ENCODE results near the gene SPAG9.

SPAG9 gene

GRCh38 chr17:50957600-50958575 is 162.8 kb downstream of the SPAG9 start:
- DNase-seq (ENCODE audit: low read depth in 2 of 2, low spot score in 1 of 2), result no peak

GRCh38 chr17:50956750-50957523 is 163.7 kb downstream of the SPAG9 start:
- DNase-seq (ENCODE audit: low read depth in 2 of 2, low spot score in 1 of 2), result peak; percentile 39 to 44

- no peak for DNase-seq (ENCODE audit: low read depth in 2 of 2, low spot score in 1 of 2)
Observed at GRCh38 chr17:50956409-50956749, 164.3 kb downstream of the SPAG9 start.

GRCh38 chr17:50955667-50956120 is 165.0 kb downstream of the SPAG9 start:
- no peak for DNase-seq (ENCODE audit: low read depth in 2 of 2, low spot score in 1 of 2)

GRCh38 chr17:50955160-50955559 is 165.5 kb downstream of the SPAG9 start:
- DNase-seq (ENCODE audit: low read depth in 2 of 2, low spot score in 1 of 2), result no peak

GRCh38 chr17:50954641-50955121 is 166.0 kb downstream of the SPAG9 start:
- no peak for DNase-seq (ENCODE audit: low read depth in 2 of 2, low spot score in 1 of 2)

GRCh38 chr17:50953831-50954601 is 166.7 kb downstream of the SPAG9 start:
- DNase-seq (ENCODE audit: low read depth in 2 of 2, low spot score in 1 of 2), result no peak

GRCh38 chr17:50953518-50953830 is 167.2 kb downstream of the SPAG9 start:
- DNase-seq (ENCODE audit: low read depth in 2 of 2, low spot score in 1 of 2), result no peak

GRCh38 chr17:50952889-50953288 is 167.8 kb downstream of the SPAG9 start:
- no peak for DNase-seq (ENCODE audit: low read depth in 2 of 2, low spot score in 1 of 2)

GRCh38 chr17:50952013-50952412 is 168.7 kb downstream of the SPAG9 start:
- DNase-seq (ENCODE audit: low read depth in 2 of 2, low spot score in 1 of 2), result no peak

GRCh38 chr17:50949989-50950877 is 170.4 kb downstream of the SPAG9 start:
- DNase-seq (ENCODE audit: low read depth in 2 of 2, low spot score in 1 of 2), result peak in 1 of 2 donors; percentile 33

- no peak for DNase-seq (ENCODE audit: low read depth in 2 of 2, low spot score in 1 of 2)
Observed at GRCh38 chr17:50949128-50949988, 171.3 kb downstream of the SPAG9 start.

- no peak for DNase-seq (ENCODE audit: low read depth in 2 of 2, low spot score in 1 of 2)
Observed at GRCh38 chr17:50948711-50949110, 172.0 kb downstream of the SPAG9 start.

- DNase-seq (ENCODE audit: low read depth in 2 of 2, low spot score in 1 of 2), result no peak
Observed at GRCh38 chr17:50947782-50948543, 172.7 kb downstream of the SPAG9 start.

GRCh38 chr17:50946891-50947781 is 173.5 kb downstream of the SPAG9 start:
- DNase-seq (ENCODE audit: low read depth in 2 of 2, low spot score in 1 of 2), result no peak

- no peak for DNase-seq (ENCODE audit: low read depth in 2 of 2, low spot score in 1 of 2)
Observed at GRCh38 chr17:50946223-50946890, 174.3 kb downstream of the SPAG9 start.

- DNase-seq (ENCODE audit: low read depth in 2 of 2, low spot score in 1 of 2), result no peak
Observed at GRCh38 chr17:50945779-50946222, 174.9 kb downstream of the SPAG9 start.
